Left lung (tissue), 10 donors: ENCODE results near the gene TCEANC2. TPM values are rescaled to one million over a fixed set of nuclear protein-coding genes. Genes with fewer than 3 reads are reported as not detected.
A peak's percentile ranks its signal among the peaks of the same experiment; 100 is the strongest.
"Not testable (repeated sequence)": the region's sequence is repeated elsewhere in the genome, so short reads cannot be mapped to it uniquely, and the experiment has no call there.

Experiments used
- ATAC-seq: fragments of 200-7000 bp; cut with Tn5 transposase; one replicate; pipeline ENCODE4 v1.9.1; 2020; ENCODE audit warnings: moderate library complexity
- DNase-seq, 4 donors: peaks; one replicate each; pipeline ENCODE4 v3.0.0-alpha.2; 2013 to 2020
- H3K27ac ChIP-seq, 2 donors: fragments of 200-600 bp; sonication (generic) in 1 of 2; one replicate each; pipeline versions ENCODE4 v1.5.0 to v1.8.0; 2020 to 2021
- H3K27me3 ChIP-seq, 2 donors: fragments of 200-600 bp; sonication (generic) in 1 of 2; one replicate each; pipeline versions ENCODE4 v1.5.0 to v1.8.0; 2020 to 2021
- H3K36me3 ChIP-seq, 2 donors: fragments of 200-600 bp; sonication (generic) in 1 of 2; one replicate each; pipeline versions ENCODE4 v1.5.0 to v1.8.0; 2020 to 2021
- H3K4me1 ChIP-seq, 2 donors: fragments of 200-600 bp; one replicate each; pipeline ENCODE4 v1.8.0; 2021
- H3K4me3 ChIP-seq, 2 donors: fragments of 200-600 bp; sonication (generic) in 1 of 2; one replicate each; pipeline versions ENCODE4 v1.5.0 to v1.8.0; 2020 to 2021; ENCODE audit warnings: mild to moderate bottlenecking in 1 of 2
- H3K9me3 ChIP-seq, 2 donors: fragments of 200-600 bp; sonication (generic) in 1 of 2; one replicate each; pipeline versions ENCODE4 v1.5.0 to v1.8.0; 2020 to 2021
- intact Hi-C, 2 donors: fragments of 100-400 bp; cut with DNase I; formaldehyde crosslinking; loops; one replicate each; pipeline versions ENCODE4 v1.11.2 to v1.14.2; 2022
- polyA plus RNA-seq, 6 donors: library from polyadenylated mRNA; unstranded; fragments of 120-200 nt; gene quantifications; one replicate each; pipeline ENCODE4 v1.2.1, GENCODE V29; 2013; ENCODE audit not compliant: insufficient read length in 6 of 6
- total RNA-seq, 2 donors: library from RNA; stranded (reverse); fragmentation: NEBNext Ultra II Directional; extraction: Animal tissue kit (Norgen Biotek cat#: 25700); gene quantifications; one replicate each; pipeline ENCODE4 v1.2.1, GENCODE V29; 2021
- TF ChIP-seq, protein P1 (sequence below), 2 donors: fragments of 200-600 bp; sonication (generic) in 1 of 2; IDR thresholded peaks; one replicate each; pipeline versions ENCODE4 v1.5.0 to v1.8.0; 2021; ENCODE audit warnings: antibody characterized with exemption in 2 of 2
- donor health status: DM: no; HTN: yes; CAD: no.
- donor health status: DM: no; HTN: no; CAD: no.

The TCEANC2 gene
- total and polyA plus RNA-seq, 8 donors, result 5.2 to 13.3 (median 10.2) TPM

DNA sequence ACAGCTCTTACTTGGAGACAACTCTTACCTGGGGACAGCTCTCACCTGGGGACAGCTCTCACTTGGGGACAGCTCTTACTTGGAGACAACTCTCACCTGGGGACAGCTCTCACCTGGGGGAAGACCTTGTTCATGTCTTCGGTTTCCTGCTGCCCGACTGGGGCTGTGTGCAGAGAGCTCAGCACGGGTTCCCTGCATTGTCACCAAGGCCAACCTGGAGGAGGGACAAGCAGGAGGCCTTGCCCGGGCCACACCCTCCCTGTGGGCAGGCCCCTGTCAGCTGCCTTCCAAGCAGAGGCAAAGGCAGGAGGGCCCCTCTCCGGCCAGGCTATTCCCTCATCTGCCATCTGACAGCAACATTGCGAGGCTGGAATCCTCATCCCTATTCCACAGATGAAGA, 35.4 kb upstream of the TCEANC2 start, which contains the start of gene LDLRAD1:
Gene LDLRAD1 (minus strand): TSS at position 208 of the 400 bp plus-strand sequence. CDS start 74 bp downstream, at position 134.
- H3K27ac ChIP-seq, result no peak within 1 kb of the TSS
- DNase-seq (no peak), ATAC-seq (peak; percentile 31)
- no peaks in the 10 kb centered on the region for H3K9me3 ChIP-seq
- no peaks in the 10 kb centered on the region for H3K4me1 ChIP-seq
- H3K36me3 ChIP-seq, result no peaks in the 10 kb centered on the region
- intact Hi-C loops, result no loop called here
- no peak within 1 kb of the TSS for H3K4me3 ChIP-seq
- TF ChIP-seq, protein P1, sequence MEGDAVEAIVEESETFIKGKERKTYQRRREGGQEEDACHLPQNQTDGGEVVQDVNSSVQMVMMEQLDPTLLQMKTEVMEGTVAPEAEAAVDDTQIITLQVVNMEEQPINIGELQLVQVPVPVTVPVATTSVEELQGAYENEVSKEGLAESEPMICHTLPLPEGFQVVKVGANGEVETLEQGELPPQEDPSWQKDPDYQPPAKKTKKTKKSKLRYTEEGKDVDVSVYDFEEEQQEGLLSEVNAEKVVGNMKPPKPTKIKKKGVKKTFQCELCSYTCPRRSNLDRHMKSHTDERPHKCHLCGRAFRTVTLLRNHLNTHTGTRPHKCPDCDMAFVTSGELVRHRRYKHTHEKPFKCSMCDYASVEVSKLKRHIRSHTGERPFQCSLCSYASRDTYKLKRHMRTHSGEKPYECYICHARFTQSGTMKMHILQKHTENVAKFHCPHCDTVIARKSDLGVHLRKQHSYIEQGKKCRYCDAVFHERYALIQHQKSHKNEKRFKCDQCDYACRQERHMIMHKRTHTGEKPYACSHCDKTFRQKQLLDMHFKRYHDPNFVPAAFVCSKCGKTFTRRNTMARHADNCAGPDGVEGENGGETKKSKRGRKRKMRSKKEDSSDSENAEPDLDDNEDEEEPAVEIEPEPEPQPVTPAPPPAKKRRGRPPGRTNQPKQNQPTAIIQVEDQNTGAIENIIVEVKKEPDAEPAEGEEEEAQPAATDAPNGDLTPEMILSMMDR (IDR thresholded peaks at IDR 0.05), result no peak
- peaks cover 0 to 16% of the 10 kb centered on the region in 2 donors for H3K27me3 ChIP-seq

DNA sequence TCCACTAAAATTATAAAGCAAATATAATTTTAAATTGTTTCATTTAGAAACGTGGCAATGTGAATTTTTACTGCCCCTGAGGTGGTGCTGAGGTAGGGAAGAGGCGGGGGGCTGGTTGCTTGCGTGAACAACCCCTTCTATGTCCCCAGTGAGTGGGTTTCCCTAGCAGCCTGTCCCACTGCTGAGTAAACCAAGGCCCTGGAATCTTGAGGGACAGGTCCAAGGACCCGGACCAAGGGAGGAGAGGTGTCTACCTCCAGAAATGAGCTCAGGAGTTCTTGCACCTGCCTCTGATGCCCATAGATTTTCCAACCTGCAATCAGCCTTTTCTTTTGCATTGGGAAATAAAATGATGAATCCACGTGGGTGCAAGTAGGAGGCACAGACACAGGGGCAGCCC, 34.8 kb upstream of the TCEANC2 start:
- no peak for DNase-seq
- intact Hi-C loops, result no loop called here
- H3K4me1 ChIP-seq, result no peaks in the 10 kb centered on the region
- no peaks in the 10 kb centered on the region for H3K9me3 ChIP-seq
- no peak overlapping the region for H3K4me3 ChIP-seq
- no peaks in the 10 kb centered on the region for H3K36me3 ChIP-seq
- no peak overlapping the region for H3K27ac ChIP-seq
- peaks cover 0 to 12% of the 10 kb centered on the region in 2 donors for H3K27me3 ChIP-seq
- TF ChIP-seq, protein P1 (IDR thresholded peaks at IDR 0.05), result no peak
- no peak for ATAC-seq

DNA sequence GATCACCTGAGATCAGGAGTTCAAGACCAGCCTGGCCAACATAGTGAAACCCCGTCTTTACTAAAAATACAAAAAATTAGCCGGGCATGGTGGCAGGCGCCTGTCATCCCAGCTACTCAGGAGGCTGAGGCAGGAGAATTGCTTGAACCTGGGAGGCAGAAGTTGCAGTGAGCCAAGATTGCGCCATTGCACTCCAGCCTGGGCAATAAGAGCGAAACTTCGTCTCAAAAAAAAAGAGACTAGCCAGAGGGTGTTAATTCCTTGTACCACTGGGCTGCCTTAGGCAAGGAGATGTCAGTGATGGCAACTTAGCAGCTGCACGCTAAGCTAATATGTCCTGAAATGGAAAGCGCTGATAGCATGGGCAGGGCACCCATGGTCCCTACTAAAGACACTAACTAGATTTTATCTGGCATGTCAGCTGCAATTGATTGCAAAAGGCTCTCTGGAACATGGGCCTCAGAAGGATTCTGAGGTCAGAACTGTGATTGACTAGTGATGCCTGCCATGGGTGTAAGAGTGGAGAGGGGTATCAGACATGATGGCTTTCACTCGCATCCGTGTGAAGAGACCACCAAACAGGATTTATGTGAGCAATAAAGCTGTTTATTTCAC, 33.7 kb upstream of the TCEANC2 start:
- H3K4me1 ChIP-seq, H3K27ac ChIP-seq, H3K36me3 ChIP-seq, H3K4me3 ChIP-seq, ATAC-seq, H3K27me3 ChIP-seq, intact Hi-C loops, H3K9me3 ChIP-seq, DNase-seq: not testable (repeated sequence)

DNA sequence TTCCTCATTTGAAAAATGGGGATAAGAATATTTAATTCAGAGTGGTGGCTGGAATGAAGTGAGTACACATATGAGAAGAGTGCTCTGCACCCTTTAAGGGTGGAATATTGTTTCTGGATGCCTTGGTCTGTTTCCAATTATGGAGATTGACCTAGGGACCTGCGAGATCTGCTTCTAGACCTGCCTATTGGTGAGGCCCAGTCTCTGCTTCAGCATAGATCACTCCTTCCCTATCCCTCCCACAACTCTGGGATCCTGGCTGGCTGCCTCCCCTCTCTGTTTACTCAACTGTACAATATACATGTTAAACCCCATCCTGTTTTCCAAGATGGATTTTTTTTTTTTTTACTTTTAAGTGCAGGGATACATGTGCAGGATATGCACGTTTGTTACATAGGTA, 29.1 kb upstream of the TCEANC2 start:
- ATAC-seq (no peak), DNase-seq (no peak)
- H3K27me3 ChIP-seq, result no peaks in the 10 kb centered on the region
- H3K36me3 ChIP-seq, result peaks cover 0 to 4% of the 10 kb centered on the region in 2 donors
- H3K4me1 ChIP-seq, result no peaks in the 10 kb centered on the region
- intact Hi-C loops, result no loop called here
- no peak overlapping the region for H3K4me3 ChIP-seq
- TF ChIP-seq, protein P1 (IDR thresholded peaks at IDR 0.05), result no peak
- no peaks in the 10 kb centered on the region for H3K9me3 ChIP-seq
- no peak overlapping the region for H3K27ac ChIP-seq

DNA sequence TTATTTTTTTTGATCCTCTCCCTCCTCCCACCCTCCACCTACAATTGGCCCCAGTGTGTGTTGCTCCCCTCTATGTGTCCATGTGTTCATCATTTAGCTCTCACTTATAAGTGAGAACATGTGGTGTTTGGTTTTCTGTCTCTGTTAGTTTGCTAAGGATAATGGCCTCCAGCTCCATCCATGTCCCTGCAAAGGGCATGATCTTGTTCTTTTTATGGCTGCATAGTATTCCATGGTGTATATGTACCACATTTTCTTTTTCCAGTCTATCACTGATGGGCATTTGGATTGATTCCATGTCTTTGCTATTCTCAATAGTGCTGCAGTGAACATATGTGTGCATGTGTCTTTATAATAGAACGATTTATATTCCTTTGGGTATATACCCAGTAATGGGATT, 28.6 kb upstream of the TCEANC2 start:
- intact Hi-C loops, H3K9me3 ChIP-seq: not testable (repeated sequence)

DNA sequence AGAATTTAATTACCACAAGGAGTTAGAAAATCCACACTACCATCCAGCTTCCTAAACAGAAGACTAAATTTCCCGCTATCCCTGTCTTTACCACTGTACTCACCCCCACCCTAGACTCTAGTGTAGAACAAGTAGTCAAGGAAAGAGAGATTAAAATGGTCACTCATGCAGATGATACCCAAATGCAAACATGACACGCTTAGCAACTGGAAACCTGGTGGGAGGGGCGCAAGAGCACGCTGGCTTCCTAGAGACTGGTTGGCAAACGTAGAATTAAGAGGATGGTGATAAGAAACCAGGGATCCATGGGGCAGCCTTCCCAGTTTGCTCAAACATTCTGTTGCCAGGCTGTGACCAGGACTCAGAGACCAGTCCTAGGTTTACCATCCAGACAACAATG, 25.6 kb upstream of the TCEANC2 start:
- no peak overlapping the region for H3K4me3 ChIP-seq
- ATAC-seq (no peak), DNase-seq (no peak)
- no peaks in the 10 kb centered on the region for H3K9me3 ChIP-seq
- intact Hi-C loops, result no loop called here
- H3K36me3 ChIP-seq, result peaks cover 0 to 38% of the 10 kb centered on the region in 2 donors
- H3K27me3 ChIP-seq, result no peaks in the 10 kb centered on the region
- H3K4me1 ChIP-seq, result no peaks in the 10 kb centered on the region
- TF ChIP-seq, protein P1 (IDR thresholded peaks at IDR 0.05), result no peak
- H3K27ac ChIP-seq, result no peak overlapping the region

More for the DNA sequence above, 28.6 kb upstream of the TCEANC2 start:
- DNase-seq, H3K4me1 ChIP-seq, H3K4me3 ChIP-seq, H3K27me3 ChIP-seq, ATAC-seq, H3K27ac ChIP-seq, H3K36me3 ChIP-seq: not testable (repeated sequence)
